Fibroblast of pulmonary artery (primary cell): Measurements from ENCODE around the gene BRI3.
A peak's percentile ranks its signal among the peaks of the same experiment; 100 is the strongest.

ENCODE experiments used
- DNase-seq: peaks from one replicate; pipeline ENCODE4 v3.0.0-alpha.2; 2010; ENCODE audit warnings: low read depth
- H3K4me3 ChIP-seq: replicated peaks from 2 replicates; pipeline ENCODE4 v1.5.1; 2011; ENCODE audit warnings: low read depth, mild to moderate bottlenecking, control low read depth, low read length, moderate library complexity
- TF ChIP-seq, protein P1 (sequence below): IDR thresholded peaks from 2 replicates; pipeline ENCODE4 v1.5.1; 2011; ENCODE audit warnings: mild to moderate bottlenecking, control low read depth, low read length, inconsistent platforms; ENCODE audit errors: missing control alignments

The BRI3 gene

DNA sequence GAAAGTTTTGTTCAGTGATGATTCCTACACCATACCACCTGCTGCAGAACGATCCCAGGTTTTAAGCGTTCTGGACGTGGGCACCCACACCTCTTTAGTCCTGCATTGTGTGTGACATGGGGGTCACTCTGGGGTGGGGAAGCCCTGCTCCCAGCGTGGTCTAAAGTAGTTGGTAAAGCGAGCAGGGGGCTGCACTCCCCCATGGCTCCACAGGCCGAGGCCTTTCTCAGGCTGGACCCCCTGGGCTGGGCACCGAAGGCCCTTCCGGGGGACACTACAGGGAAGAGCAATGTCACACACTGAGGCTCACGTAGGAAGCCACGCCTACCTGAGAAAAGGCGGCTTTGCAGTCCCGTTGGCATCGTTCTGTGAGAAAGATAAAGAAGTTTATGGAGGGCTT, 12.3 kb downstream of the BRI3 start:
- TF ChIP-seq, protein P1, sequence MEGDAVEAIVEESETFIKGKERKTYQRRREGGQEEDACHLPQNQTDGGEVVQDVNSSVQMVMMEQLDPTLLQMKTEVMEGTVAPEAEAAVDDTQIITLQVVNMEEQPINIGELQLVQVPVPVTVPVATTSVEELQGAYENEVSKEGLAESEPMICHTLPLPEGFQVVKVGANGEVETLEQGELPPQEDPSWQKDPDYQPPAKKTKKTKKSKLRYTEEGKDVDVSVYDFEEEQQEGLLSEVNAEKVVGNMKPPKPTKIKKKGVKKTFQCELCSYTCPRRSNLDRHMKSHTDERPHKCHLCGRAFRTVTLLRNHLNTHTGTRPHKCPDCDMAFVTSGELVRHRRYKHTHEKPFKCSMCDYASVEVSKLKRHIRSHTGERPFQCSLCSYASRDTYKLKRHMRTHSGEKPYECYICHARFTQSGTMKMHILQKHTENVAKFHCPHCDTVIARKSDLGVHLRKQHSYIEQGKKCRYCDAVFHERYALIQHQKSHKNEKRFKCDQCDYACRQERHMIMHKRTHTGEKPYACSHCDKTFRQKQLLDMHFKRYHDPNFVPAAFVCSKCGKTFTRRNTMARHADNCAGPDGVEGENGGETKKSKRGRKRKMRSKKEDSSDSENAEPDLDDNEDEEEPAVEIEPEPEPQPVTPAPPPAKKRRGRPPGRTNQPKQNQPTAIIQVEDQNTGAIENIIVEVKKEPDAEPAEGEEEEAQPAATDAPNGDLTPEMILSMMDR, result no peak
- H3K4me3 ChIP-seq, result no peak overlapping the region
- no peak for DNase-seq

DNA sequence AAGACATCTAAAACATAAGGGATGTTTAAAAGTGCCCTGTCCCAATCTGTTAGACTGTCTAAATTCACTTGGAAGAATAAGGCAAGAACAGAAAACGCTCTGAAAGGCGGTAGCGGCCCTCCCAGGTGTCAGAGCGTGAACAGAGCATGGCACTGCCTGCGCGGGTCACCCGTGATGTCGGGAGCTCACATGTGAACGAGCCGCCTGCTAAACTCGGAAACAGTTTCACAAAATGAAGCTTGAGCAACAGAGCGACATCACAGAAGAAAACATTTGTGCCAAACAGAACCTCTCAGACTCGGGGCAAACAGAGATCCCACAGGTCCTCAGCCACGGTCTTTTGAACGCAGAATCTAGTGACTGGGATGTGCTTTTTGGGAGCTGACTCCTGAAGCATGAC, 12.8 kb downstream of the BRI3 start:
- H3K4me3 ChIP-seq, result no peak overlapping the region
- TF ChIP-seq, protein P1, result no peak
- no peak for DNase-seq

GRCh38 chr7:98294798-98295382, 13.4 kb downstream of the BRI3 start:
- peak; percentile 52 for DNase-seq
- TF ChIP-seq, protein P1, result peak; percentile 61
- no peak overlapping the region for H3K4me3 ChIP-seq

DNA sequence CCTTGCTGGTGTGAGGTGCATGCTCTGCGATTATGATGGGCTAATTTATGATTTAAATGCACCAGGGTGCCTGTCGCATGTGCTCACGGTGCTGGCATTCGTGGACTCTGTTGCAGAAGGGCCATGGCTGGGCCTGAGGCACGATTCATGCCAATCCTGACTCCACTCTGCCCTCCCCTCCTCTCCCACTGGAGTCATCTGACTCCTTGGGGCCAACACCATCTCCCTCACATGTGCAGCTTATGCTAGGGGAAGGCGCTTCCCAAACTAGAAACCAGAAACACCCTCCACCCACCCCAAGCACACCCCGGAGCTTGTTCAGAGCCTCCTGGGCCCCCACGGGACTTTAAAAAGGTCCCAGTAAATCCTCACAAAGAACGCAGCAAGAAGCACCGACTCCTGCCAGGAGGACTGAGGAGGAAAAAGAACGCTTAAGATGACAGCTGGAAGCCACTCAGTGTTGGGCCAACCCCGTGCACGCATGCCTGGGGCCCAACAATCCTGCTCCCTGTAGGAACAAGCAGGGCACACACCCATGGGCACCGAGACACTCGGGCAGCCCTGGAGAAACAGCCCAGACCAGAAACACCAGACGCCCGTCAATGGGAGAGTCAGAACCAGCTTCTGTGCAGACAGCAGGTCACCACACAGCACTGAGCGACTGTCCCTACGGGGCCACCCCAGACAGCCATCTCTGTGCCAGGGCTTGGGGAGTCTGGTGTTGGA, 14.1 kb downstream of the BRI3 start:
- no peak overlapping the region for H3K4me3 ChIP-seq
- TF ChIP-seq, protein P1, result no peak
- DNase-seq, result no peak

DNA sequence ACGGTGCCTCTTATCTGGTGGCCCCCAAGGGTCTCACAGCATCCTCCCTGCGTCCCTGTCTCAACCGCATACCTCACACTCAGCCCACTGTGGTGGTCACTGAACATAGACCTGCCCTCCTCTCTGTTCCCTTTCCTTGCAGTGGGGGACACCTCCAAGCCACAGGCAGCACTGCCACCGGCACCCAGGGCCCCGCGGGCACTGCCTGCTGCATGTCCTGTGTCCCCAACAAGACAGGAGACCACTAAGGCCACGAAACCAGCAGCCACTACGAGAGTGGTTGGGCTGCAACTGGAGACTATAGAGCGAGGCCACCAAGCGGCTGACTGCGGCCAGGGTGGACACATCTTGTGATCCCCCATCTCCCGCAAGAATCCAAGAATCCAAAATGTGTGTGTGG, 15.3 kb downstream of the BRI3 start:
- no peak for DNase-seq
- TF ChIP-seq, protein P1, result no peak
- no peak overlapping the region for H3K4me3 ChIP-seq

DNA sequence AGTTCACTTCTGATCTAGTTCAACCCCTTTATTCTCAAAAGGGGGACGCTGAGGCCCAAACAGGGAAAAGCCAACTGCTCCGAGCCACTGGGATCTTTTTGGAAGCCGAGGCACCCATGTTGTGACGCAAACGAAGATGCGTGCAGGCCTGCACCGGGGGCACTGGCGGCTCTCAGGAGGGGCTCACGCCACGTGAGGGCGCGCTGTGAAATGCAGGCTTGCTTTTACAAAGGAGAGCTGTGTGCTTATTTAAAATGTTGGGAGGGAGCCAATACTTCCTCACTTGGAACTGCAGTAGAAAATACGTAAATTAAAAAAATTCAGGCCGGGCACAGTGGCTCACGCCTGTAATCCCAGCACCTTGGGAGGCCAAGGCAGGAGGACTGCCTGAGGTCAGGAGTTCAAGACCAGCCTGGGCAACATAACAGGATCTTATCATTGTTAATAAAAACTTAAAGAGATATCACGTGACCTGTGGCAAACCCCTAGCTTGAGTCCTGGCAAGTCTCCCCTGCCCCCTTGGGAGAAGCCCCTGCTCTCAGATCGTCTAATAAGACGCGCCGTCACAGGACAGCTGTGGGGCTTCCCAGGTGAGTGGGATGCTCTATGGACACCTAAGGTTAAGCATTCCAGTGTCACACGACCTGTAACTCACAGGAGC, 16.3 kb downstream of the BRI3 start:
- H3K4me3 ChIP-seq, result no peak overlapping the region
- DNase-seq, result no peak
- TF ChIP-seq, protein P1, result no peak
